ENCODE results near the gene THBS4. TPM values are rescaled to one million over a fixed set of nuclear protein-coding genes. Genes with fewer than 3 reads are reported as not detected.

THBS4 gene
- total RNA-seq, 1 donor from 2014 or later, result 8.8 TPM

DNA sequence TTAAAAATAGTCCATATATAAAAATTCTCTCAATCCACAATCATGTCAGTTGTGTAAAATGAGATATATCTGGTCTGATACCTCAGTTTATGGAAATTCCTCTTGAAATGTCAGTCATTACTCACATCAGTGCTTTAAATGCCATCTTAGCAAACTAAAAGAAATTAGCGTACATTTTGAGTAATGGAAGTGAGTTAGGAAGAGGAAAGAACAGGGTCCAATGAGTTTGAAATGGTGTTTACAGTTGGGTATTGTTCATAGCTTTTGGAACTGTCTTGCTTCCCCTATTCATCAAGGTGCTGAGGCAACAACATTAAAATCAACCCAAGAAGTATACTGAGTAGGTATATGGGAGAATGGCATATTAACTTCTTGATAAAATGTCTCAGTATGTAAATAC is 35.4 kb upstream of the THBS4 start:
- DNase-seq (ENCODE audit: extremely low spot score, unreplicated experiment), result no peak
- Mint-ChIP-seq H3K4me1 (ENCODE audit: unreplicated experiment) (no peaks in the 10 kb centered on the region), H3K4me3 (no peak overlapping the region), H3K36me3 (no peaks in the 10 kb centered on the region), H3K27me3 (no peaks in the 10 kb centered on the region), H3K9me3 (no peaks in the 10 kb centered on the region), H3K27ac (no peak overlapping the region)
- TF ChIP-seq CTCF (conservative IDR thresholded peaks at IDR 0.05), result no peak

DNA sequence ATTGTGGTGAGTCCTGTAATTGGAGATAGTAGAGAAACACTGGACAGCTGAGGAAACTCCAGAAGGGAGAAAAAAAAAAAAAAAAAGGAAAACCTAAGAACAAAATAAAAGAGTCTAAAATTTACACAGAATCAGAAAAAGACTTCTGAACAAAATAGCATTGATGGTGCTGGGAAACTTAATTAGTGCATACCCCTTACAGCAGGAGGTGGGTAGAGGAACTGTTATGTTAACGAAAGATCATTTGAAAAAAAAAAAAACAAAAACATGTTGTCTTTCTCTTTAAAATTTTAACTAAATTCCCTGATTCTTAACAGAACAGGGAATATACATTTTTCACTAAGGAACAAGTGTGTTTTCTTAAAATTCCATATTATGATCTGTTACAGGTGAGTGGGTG is 32.5 kb upstream of the THBS4 start:
- H3K9me3 Mint-ChIP-seq, result no peaks in the 10 kb centered on the region
- H3K27me3 Mint-ChIP-seq, result no peaks in the 10 kb centered on the region
- no peak overlapping the region for H3K4me3 Mint-ChIP-seq
- H3K4me1 Mint-ChIP-seq (ENCODE audit: unreplicated experiment), result no peaks in the 10 kb centered on the region
- TF ChIP-seq CTCF (conservative IDR thresholded peaks at IDR 0.05), result no peak
- H3K27ac Mint-ChIP-seq, result no peak overlapping the region
- DNase-seq (ENCODE audit: extremely low spot score, unreplicated experiment), result no peak
- H3K36me3 Mint-ChIP-seq, result no peaks in the 10 kb centered on the region

- Mint-ChIP-seq H3K27me3 (peaks cover 2% of the 10 kb centered on the region), H3K36me3 (no peaks in the 10 kb centered on the region), H3K9me3 (no peaks in the 10 kb centered on the region), H3K27ac (no peak overlapping the region), H3K4me3 (no peak overlapping the region), H3K4me1 (ENCODE audit: unreplicated experiment) (no peaks in the 10 kb centered on the region)
- TF ChIP-seq CTCF (conservative IDR thresholded peaks at IDR 0.05), result no peak
- no peak for DNase-seq (ENCODE audit: extremely low spot score, unreplicated experiment)
Measured at GRCh38 chr5:80008995-80009765, 26.0 kb upstream of the THBS4 start.

DNA sequence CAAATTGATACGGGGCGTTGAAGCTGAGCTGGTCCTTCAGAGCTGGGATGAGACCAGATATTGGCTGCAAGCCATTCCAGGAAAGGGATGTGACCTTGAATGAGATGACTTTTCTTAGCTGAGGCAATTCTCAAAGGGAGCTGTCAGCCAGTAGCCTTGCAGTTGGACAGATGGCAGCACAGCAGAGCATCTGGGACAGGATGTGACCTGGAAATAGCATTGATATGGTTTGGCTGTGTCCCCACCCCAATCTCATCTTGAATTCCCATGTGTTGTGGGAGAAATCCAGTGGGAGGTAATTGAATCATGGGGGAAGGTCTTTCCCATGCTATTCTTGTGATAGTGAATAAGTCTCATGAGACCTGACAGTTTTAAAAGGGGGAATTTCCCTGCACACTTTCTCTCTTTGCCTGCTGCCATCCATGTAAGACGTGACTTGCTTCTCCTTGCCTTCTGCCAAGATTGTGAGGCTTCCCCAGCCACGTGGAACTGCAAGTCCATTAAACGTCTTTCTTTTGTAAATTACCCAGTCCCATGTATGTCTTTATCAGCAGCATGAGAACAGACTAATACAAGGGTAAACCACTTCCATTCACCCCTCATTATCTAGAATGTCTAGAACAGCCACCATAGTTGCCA is 24.3 kb upstream of the THBS4 start:
- no peaks in the 10 kb centered on the region for H3K4me1 Mint-ChIP-seq (ENCODE audit: unreplicated experiment)
- H3K27me3 Mint-ChIP-seq, result peaks cover 2% of the 10 kb centered on the region

DNA sequence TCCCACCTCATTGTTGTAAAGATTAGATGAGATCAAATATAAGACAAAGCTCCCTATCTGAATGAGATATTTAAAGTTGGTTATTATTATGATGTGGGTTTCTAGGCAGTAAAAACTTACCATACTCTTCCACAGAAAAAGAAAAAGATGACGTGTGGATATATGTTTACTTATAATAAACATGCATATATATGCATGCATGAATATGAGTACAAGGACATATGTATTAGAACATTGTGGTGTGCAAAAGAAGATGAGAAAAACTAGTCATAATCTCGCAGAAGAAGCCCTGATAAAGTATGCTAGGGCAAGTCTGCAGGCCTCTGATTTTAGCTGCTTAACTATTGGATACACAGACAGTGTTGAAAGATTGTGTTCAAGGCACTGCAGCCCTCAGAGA is 10.1 kb upstream of the THBS4 start:
- no peak for TF ChIP-seq CTCF (conservative IDR thresholded peaks at IDR 0.05)
- Mint-ChIP-seq H3K4me1 (ENCODE audit: unreplicated experiment) (no peaks in the 10 kb centered on the region), H3K27me3 (peaks cover 26% of the 10 kb centered on the region), H3K36me3 (no peaks in the 10 kb centered on the region), H3K9me3 (no peaks in the 10 kb centered on the region), H3K27ac (no peak overlapping the region), H3K4me3 (no peak overlapping the region)
- DNase-seq (ENCODE audit: extremely low spot score, unreplicated experiment), result no peak

More for the DNA sequence above, 24.3 kb upstream of the THBS4 start:
- H3K9me3 Mint-ChIP-seq, result no peaks in the 10 kb centered on the region
- DNase-seq (ENCODE audit: extremely low spot score, unreplicated experiment), result no peak
- H3K36me3 Mint-ChIP-seq, result no peaks in the 10 kb centered on the region
- no peak overlapping the region for H3K27ac Mint-ChIP-seq
- no peak overlapping the region for H3K4me3 Mint-ChIP-seq
- TF ChIP-seq CTCF (conservative IDR thresholded peaks at IDR 0.05), result no peak
